Nephron (organoid): ENCODE results near the gene APBB2.

Experiments used
- H3K27ac Mint-ChIP-seq, 3 experiments: 2 replicates each; pipeline ENCODE4 v1.8.0; 2020; ENCODE audit warnings: mixed read lengths in 3 of 3, mild to moderate bottlenecking in 2 of 3, moderate library complexity in 1 of 3
- H3K27me3 Mint-ChIP-seq: 2 replicates; pipeline ENCODE4 v1.8.0; 2021; ENCODE audit warnings: low read depth, mild to moderate bottlenecking, moderate library complexity, mixed read lengths
- H3K36me3 Mint-ChIP-seq: 2 replicates; pipeline ENCODE4 v1.8.0; 2020; ENCODE audit warnings: low read depth, mixed read lengths
- H3K4me1 Mint-ChIP-seq: 2 replicates; pipeline ENCODE4 v1.8.0; 2020; ENCODE audit warnings: mixed read lengths
- H3K4me3 Mint-ChIP-seq, 3 experiments: 2 replicates each; pipeline ENCODE4 v1.8.0; 2020; ENCODE audit warnings: mild to moderate bottlenecking in 3 of 3, mixed read lengths in 3 of 3, moderate library complexity in 2 of 3
- H3K9me3 Mint-ChIP-seq: 2 replicates; pipeline ENCODE4 v1.8.0; 2020; ENCODE audit warnings: mixed read lengths
- TF ChIP-seq, protein P1 (sequence below), 3 experiments: fragments of 200-600 bp; sonication (generic); IDR thresholded peaks; one replicate each; pipeline ENCODE4 v1.5.0; 2021; ENCODE audit warnings: antibody characterized with exemption in 3 of 3; ENCODE audit not compliant: unreplicated experiment in 3 of 3

APBB2 gene

DNA sequence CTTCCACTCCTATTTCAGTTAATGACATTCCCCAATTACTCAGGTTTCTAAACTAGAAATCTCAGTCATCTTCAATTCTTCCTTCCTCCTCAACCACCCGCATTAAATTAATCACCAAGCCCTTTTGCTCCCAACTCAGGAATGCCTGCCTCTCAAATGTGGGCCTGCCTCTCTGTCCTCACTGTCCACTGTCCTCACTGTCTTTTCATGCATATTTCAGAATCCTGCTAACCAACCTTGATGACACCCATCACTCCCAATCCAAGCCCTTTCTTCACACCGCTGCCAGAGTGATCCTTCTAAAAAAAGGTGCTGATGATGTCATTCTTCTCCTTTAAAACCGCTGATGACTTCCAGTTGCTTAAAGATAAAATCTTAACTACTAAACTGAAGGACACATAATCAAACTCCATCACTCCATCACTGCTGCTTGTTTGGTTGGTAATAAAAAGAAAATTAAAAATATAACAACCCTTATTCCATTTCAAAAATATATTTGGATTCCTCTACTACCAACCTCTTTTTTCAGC lies 5.1 kb upstream of the APBB2 start:
- peak overlapping the region in 1 of 3 experiments; percentile 23 for H3K27ac Mint-ChIP-seq
- peaks cover 12% of the 10 kb centered on the region for H3K4me1 Mint-ChIP-seq
- TF ChIP-seq, protein P1, sequence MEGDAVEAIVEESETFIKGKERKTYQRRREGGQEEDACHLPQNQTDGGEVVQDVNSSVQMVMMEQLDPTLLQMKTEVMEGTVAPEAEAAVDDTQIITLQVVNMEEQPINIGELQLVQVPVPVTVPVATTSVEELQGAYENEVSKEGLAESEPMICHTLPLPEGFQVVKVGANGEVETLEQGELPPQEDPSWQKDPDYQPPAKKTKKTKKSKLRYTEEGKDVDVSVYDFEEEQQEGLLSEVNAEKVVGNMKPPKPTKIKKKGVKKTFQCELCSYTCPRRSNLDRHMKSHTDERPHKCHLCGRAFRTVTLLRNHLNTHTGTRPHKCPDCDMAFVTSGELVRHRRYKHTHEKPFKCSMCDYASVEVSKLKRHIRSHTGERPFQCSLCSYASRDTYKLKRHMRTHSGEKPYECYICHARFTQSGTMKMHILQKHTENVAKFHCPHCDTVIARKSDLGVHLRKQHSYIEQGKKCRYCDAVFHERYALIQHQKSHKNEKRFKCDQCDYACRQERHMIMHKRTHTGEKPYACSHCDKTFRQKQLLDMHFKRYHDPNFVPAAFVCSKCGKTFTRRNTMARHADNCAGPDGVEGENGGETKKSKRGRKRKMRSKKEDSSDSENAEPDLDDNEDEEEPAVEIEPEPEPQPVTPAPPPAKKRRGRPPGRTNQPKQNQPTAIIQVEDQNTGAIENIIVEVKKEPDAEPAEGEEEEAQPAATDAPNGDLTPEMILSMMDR (IDR thresholded peaks at IDR 0.05; ENCODE audit: unreplicated experiment in 3 of 3), result no peak
- no peaks in the 10 kb centered on the region for H3K36me3 Mint-ChIP-seq
- peaks cover 3% of the 10 kb centered on the region for H3K27me3 Mint-ChIP-seq
- no peaks in the 10 kb centered on the region for H3K9me3 Mint-ChIP-seq
- H3K4me3 Mint-ChIP-seq, result no peak overlapping the region

DNA sequence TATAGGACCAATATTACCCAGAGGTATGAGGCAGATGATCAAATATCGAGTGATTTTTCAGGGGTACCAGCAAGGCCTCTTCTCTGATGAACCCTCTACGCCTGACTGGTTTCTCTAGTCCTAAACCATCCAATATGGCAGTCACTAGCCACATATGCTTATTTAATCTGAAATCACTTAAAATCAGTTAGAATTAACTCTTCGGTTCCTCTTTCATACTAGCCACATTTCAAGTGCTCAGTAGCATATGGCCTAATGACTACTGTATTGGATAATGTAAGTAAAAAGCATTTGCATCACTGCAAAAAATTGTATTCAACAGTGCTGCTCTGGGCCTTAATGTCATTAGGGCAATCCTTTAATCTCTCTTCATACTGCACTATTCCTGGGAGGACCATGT lies 4.4 kb upstream of the APBB2 start:
- Mint-ChIP-seq H3K27me3 (peaks cover 3% of the 10 kb centered on the region), H3K4me3 (no peak overlapping the region), H3K36me3 (no peaks in the 10 kb centered on the region), H3K4me1 (peaks cover 12% of the 10 kb centered on the region), H3K9me3 (no peaks in the 10 kb centered on the region), H3K27ac (no peak overlapping the region)
- TF ChIP-seq, protein P1 (IDR thresholded peaks at IDR 0.05; ENCODE audit: unreplicated experiment in 3 of 3), result no peak

DNA sequence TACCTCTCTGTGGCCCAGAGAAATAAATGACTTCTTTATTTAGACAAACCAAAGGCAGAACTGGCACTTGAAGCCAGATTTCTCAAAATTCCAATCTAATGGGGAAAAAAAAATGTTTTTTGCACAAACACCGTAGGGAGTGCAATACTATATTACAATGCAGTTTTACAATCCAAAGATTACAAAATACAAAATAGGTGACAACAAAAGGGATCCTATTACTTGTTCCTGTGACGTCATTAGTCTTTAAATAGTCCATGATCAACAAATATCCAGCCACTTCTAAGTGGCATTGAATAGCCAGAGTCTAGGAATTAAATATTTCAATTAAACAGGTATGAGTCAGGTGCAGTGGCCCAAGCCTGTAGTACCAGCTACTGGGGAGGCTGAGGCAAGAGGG lies 3.0 kb upstream of the APBB2 start:
- Mint-ChIP-seq H3K4me3 (peak overlapping the region; percentile 88 to 92 (median 90)), H3K36me3 (no peaks in the 10 kb centered on the region), H3K27me3 (peaks cover 3% of the 10 kb centered on the region), H3K9me3 (no peaks in the 10 kb centered on the region), H3K4me1 (peaks cover 24% of the 10 kb centered on the region), H3K27ac (peak overlapping the region in 2 of 3 experiments; percentile 90 to 98)
- TF ChIP-seq, protein P1 (IDR thresholded peaks at IDR 0.05; ENCODE audit: unreplicated experiment in 3 of 3), result no peak

DNA sequence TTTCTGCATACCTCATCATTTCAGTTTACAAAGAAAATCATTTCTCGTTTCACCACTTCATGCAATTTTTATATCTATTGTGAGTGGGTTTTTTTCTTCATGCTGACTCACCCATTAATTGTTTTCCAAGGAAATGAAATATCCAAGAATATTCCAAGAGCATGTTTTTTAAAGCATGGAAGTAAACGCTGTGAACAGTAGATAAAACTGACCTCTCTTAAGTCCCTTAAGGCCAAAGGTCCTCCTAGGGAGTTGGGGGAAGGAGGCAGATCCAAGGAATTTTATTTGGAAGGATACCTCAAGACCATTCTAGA lies 2.6 kb upstream of the APBB2 start:
- H3K4me1 Mint-ChIP-seq, result peaks cover 28% of the 10 kb centered on the region
- TF ChIP-seq, protein P1 (IDR thresholded peaks at IDR 0.05; ENCODE audit: unreplicated experiment in 3 of 3), result no peak
- peak overlapping the region; percentile 90 to 99 (median 98) for H3K27ac Mint-ChIP-seq
- no peaks in the 10 kb centered on the region for H3K36me3 Mint-ChIP-seq
- peak overlapping the region; percentile 88 to 92 (median 90) for H3K4me3 Mint-ChIP-seq
- no peaks in the 10 kb centered on the region for H3K9me3 Mint-ChIP-seq
- H3K27me3 Mint-ChIP-seq, result peaks cover 7% of the 10 kb centered on the region

DNA sequence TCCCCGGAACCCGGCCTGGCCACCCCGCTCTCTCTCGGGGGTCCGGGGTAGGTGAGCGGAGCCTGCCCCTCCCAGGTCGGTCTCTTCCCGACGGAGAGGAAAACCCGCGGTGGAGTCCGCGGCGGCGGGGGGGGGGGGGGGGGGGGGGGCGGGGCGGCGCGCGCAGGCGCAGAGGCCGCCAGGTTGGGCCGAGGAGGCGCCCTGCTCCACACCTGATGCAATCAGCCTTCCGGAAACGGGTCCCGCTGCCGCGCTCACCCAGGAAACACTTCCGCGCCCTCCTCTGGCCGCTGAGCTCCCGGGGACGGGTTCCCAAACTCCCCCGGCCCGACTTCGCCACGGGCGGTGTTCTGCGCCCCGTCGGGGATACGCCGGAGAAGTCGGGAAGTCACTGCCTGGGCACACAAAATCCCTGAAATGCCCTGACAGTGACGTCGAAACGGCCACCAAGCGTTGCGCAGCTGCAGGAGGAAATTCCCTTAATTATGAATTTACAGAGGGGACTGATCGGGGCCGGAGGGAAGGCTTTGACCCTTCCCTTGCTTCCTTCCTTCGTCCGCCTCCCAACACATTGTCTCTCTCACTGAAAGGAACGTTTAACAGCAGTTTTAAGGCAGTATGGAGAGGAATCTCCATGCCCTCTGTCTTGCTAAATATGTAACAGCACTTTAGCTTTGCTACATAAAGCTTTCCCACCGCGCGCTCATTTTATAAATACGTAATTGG lies 2.1 kb upstream of the APBB2 start:
- Mint-ChIP-seq H3K27me3 (peaks cover 7% of the 10 kb centered on the region), H3K4me1 (peaks cover 32% of the 10 kb centered on the region), H3K27ac (peak overlapping the region; percentile 90 to 99 (median 98)), H3K36me3 (no peaks in the 10 kb centered on the region), H3K4me3 (peak overlapping the region; percentile 88 to 92 (median 90)), H3K9me3 (no peaks in the 10 kb centered on the region)
- TF ChIP-seq, protein P1 (IDR thresholded peaks at IDR 0.05; ENCODE audit: unreplicated experiment in 3 of 3), result peak; percentile 54 to 60 (median 55)

DNA sequence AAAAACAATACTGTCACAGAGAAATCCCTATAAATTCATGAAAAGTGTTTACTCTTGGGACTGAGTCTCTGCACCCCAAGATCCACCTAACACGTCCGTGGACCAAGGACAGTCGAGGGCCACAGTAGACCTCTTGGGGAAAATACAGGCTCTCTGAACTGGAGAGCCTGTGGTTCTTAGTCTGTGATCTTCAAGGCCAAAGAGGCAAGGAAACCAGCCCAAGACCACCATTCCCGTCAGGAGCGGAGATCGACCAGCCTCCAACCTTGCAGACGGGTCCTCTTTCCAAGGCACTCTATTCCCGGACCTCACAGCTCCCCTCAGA lies 1.6 kb upstream of the APBB2 start:
- H3K36me3 Mint-ChIP-seq, result no peaks in the 10 kb centered on the region
- TF ChIP-seq, protein P1 (IDR thresholded peaks at IDR 0.05; ENCODE audit: unreplicated experiment in 3 of 3), result no peak
- no peaks in the 10 kb centered on the region for H3K9me3 Mint-ChIP-seq
- peaks cover 32% of the 10 kb centered on the region for H3K4me1 Mint-ChIP-seq
- H3K4me3 Mint-ChIP-seq, result peak overlapping the region; percentile 87 to 89 (median 88)
- peak overlapping the region; percentile 90 to 98 (median 94) for H3K27ac Mint-ChIP-seq
- H3K27me3 Mint-ChIP-seq, result peaks cover 5% of the 10 kb centered on the region
